Fibroblast of skin of abdomen (primary cell): Measurements from ENCODE around the gene GPC6.

Source experiments
- DNase-seq: peaks from one replicate; pipeline ENCODE4 v3.0.0-alpha.2; 2013

Gene GPC6

GRCh38 chr13:94431987-94432386 lies 1205.4 kb downstream of the GPC6 start:
- DNase-seq, result no peak

DNA sequence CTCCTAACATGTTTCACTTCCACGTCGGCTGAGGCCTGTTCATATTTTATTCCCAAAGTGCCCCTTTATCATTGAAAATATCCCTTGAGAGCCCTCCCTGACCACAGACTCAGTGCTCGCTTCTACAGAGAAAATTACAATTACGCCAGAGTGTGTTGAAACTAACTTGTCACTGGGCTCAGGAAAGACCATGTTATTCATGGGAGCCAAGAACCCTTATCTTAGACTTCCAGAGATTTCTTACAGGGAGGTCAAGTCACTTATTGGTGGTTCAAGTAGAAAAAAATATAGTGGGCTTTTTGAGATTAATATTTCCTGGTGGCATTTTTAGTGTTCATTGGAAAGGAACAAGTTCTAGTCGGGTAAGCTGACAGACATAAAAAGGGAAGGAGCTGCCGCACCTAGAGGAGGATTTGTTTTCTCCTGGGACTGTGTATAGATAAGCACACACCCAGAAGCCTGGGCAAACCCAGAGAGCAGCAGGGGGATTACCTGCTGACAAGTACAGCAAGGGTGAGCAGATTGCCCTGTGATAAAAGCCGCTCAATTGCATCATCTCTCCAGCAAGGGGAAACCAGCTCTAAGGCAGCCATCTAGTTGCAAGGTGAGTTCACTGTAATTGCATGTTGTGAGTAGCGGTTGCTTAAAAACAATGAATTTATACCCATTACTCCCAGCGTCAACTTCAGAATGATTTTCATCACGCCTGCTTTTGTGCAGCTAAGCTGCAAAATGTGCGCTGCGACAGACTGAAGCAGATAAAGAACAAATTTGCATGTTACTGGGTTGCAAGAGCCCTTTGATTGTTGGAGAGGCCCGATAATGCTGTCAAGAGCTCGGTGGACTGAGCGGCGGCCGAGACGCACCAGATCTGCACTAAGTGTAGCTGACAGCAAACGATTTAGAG lies 1206.7 kb downstream of the GPC6 start:
- DNase-seq, result no peak

DNA sequence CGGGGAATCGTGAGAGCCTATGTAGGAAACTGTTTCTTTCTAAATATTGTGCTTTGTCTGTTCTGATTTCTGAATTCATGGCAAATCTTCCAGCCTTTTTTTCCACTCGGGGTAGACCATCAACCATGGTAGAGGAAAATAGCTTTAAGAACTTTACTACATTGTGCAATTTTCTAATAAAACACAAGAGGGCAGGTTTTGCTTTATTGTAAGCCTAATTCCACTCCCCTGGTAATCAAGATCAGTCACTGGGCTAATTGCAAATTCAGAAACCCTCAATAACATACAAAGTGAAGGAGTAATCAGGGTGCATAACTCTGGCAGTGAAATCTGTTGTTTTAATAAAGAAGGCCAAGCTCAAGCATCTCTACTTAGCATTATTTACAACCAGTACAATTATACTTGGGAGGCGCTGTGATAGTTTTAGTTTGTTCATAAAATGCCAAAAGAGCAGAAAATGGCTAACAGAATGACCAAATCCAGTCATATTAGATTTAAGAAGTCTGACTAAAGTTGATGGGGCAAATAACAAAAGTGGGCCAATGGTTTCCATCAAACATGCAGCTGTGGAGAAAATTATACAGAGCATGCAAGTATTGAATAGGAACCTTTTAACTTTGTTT lies 1209.1 kb downstream of the GPC6 start:
- DNase-seq, result peak; percentile 54

DNA sequence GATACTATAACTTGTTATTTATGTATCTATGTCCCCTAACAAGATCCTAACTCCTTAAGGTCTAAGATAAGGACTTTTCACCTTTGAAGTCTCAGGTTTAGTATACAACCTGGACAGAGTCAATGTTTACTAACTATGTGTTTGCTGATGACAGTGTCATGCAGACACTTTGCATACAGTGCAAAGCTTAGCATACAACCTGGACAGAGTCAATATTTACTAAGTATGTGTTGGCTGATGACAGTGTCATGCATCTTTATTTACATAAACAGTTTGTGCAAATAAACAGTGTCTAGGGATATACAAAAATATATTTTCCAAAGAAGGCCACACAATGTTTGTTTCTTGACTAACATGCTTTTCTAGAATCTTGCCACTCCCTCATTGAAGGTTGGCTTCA lies 1218.2 kb downstream of the GPC6 start:
- no peak for DNase-seq

GRCh38 chr13:94454334-94454733 lies 1227.7 kb downstream of the GPC6 start:
- DNase-seq, result no peak

- DNase-seq, result no peak
Measured at GRCh38 chr13:94454906-94455305, 1228.3 kb downstream of the GPC6 start.

GRCh38 chr13:94455414-94455813 lies 1228.8 kb downstream of the GPC6 start:
- no peak for DNase-seq
